ENCODE results near the gene G0S2. TPM values are rescaled to one million over a fixed set of nuclear protein-coding genes. Genes with fewer than 3 reads are reported as not detected.

The G0S2 gene
- total RNA-seq, 1 donor from 2014 or later = 187 TPM

DNA sequence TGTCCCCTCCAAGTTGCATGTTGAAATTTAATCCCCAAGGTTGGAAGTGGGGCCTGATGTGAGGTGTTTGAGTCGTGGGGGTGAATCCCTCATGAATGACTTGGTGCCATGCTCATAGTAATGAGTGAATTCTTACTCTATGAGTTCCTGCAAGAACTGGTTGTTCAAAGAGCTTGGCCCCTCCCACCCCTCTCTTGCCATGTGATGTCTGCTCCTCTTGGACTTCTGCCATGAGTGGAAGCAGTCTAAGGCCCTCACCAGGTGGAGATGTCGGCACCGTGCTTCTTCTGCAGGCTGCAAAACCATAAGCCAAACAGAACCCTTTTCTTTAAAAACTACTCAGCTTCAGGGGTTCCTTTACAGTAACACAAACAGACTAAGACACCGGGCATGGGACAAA lies 14.3 kb downstream of the G0S2 start:
- Histone ChIP-seq H3K36me3 (no peaks in the 10 kb centered on the region), H3K4me1 (peaks cover 16% of the 10 kb centered on the region), H3K9me3 (no peaks in the 10 kb centered on the region), H3K4me3 (no peak overlapping the region), H3K27me3 (no peaks in the 10 kb centered on the region), H3K27ac (no peak overlapping the region)
- no peak for DNase-seq (ENCODE audit: extremely low spot score in 2 of 2)
- TF ChIP-seq, protein P1, sequence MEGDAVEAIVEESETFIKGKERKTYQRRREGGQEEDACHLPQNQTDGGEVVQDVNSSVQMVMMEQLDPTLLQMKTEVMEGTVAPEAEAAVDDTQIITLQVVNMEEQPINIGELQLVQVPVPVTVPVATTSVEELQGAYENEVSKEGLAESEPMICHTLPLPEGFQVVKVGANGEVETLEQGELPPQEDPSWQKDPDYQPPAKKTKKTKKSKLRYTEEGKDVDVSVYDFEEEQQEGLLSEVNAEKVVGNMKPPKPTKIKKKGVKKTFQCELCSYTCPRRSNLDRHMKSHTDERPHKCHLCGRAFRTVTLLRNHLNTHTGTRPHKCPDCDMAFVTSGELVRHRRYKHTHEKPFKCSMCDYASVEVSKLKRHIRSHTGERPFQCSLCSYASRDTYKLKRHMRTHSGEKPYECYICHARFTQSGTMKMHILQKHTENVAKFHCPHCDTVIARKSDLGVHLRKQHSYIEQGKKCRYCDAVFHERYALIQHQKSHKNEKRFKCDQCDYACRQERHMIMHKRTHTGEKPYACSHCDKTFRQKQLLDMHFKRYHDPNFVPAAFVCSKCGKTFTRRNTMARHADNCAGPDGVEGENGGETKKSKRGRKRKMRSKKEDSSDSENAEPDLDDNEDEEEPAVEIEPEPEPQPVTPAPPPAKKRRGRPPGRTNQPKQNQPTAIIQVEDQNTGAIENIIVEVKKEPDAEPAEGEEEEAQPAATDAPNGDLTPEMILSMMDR (IDR thresholded peaks at IDR 0.05) = no peak
- no peak for TF ChIP-seq POLR2AphosphoS5 (IDR thresholded peaks at IDR 0.05; ENCODE audit: insufficient read depth in 1 of 2, low read depth in 1 of 2)
- no peak for TF ChIP-seq POLR2A (IDR thresholded peaks at IDR 0.05)
- intact Hi-C loops (cut with DNase I) = no loop called here

DNA sequence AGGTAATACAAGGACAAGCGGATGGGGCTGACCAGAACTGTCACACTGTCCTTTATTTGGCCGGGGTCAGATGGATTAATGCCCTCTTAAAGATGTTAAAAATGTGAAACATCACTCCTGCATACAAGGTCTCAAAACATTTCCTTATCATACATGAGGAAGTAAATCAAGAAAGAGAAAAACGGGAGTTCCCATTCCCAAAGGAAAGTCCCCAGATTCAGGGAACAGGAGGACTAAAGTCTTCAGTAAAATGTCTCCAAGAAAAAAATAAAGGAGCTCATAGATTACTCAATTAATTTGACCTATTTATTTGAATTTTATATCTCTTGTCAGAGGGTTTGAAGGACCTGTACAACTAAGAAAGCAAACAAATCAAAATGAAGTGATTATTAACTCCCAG lies 16.0 kb downstream of the G0S2 start:
- H3K36me3 ChIP-seq = no peaks in the 10 kb centered on the region
- DNase-seq (ENCODE audit: extremely low spot score in 2 of 2) = no peak
- no peak overlapping the region for H3K27ac ChIP-seq
- intact Hi-C loops (cut with DNase I) = loop anchor here (5.0 to 10.0 kb wide), 2 partner anchors 54 to 114 kb away; no protein-coding TSS in a partner anchor
- TF ChIP-seq POLR2AphosphoS5 (IDR thresholded peaks at IDR 0.05; ENCODE audit: insufficient read depth in 1 of 2, low read depth in 1 of 2) (no peak), POLR2A (IDR thresholded peaks at IDR 0.05) (no peak)
- TF ChIP-seq, protein P1 (IDR thresholded peaks at IDR 0.05) = no peak
- no peak overlapping the region for H3K4me3 ChIP-seq
- no peaks in the 10 kb centered on the region for H3K9me3 ChIP-seq
- H3K4me1 ChIP-seq = peaks cover 10% of the 10 kb centered on the region
- no peaks in the 10 kb centered on the region for H3K27me3 ChIP-seq

DNA sequence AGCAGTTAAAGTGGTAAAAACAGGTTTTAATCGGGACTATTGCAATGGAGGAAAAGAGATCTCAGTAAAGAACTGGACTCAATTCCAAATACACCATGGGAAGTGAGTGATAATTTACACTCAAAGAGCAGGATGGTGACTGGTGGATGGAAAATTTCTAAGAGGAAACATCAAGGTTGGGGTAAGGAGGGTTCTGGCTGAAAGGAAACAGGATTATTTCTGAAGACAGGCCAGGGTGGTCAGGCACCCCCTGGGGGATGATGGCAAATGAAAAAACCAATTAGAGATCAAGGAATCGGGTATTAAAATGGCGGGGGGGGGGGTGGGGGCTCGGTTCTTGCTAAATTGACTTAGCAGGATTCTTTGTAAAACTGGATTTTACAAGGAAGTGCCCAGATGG lies 17.1 kb downstream of the G0S2 start:
- Histone ChIP-seq H3K27me3 (no peaks in the 10 kb centered on the region), H3K4me1 (peaks cover 7% of the 10 kb centered on the region)
- intact Hi-C loops (cut with DNase I) = loop anchor here (5.0 to 10.0 kb wide), 2 partner anchors 53 to 115 kb away; no protein-coding TSS in a partner anchor

GRCh38 chr1:209692745-209693504 lies 17.7 kb downstream of the G0S2 start:
- H3K27ac ChIP-seq = no peak overlapping the region
- peaks cover 7% of the 10 kb centered on the region for H3K4me1 ChIP-seq
- DNase-seq (ENCODE audit: extremely low spot score in 2 of 2) = no peak
- no peak for TF ChIP-seq POLR2A (IDR thresholded peaks at IDR 0.05)
- TF ChIP-seq POLR2AphosphoS5 (IDR thresholded peaks at IDR 0.05; ENCODE audit: insufficient read depth in 1 of 2, low read depth in 1 of 2) = peak in 1 of 2 donors; percentile 64
- TF ChIP-seq, protein P1 (IDR thresholded peaks at IDR 0.05) = peak; percentile 66 to 93 (median 71)
- intact Hi-C loops (cut with DNase I) = loop anchor here (5.0 to 10.0 kb wide), 2 partner anchors 52 to 116 kb away; no protein-coding TSS in a partner anchor
- no peak overlapping the region for H3K4me3 ChIP-seq
- H3K27me3 ChIP-seq = no peaks in the 10 kb centered on the region
- no peaks in the 10 kb centered on the region for H3K9me3 ChIP-seq
- no peaks in the 10 kb centered on the region for H3K36me3 ChIP-seq

More for the DNA sequence above, 17.1 kb downstream of the G0S2 start:
- Histone ChIP-seq H3K4me3 (no peak overlapping the region), H3K27ac (peak overlapping the region; percentile 22), H3K36me3 (no peaks in the 10 kb centered on the region), H3K9me3 (no peaks in the 10 kb centered on the region)
- TF ChIP-seq, protein P1 (IDR thresholded peaks at IDR 0.05) = no peak
- TF ChIP-seq POLR2A (IDR thresholded peaks at IDR 0.05) = no peak
- TF ChIP-seq POLR2AphosphoS5 (IDR thresholded peaks at IDR 0.05; ENCODE audit: insufficient read depth in 1 of 2, low read depth in 1 of 2) = no peak
- DNase-seq (ENCODE audit: extremely low spot score in 2 of 2) = no peak

- H3K36me3 ChIP-seq = no peaks in the 10 kb centered on the region
- intact Hi-C loops (cut with DNase I) = loop anchor here (10.0 kb wide), 1 partner anchor 48 kb away; no protein-coding TSS in a partner anchor
- TF ChIP-seq POLR2AphosphoS5 (IDR thresholded peaks at IDR 0.05; ENCODE audit: insufficient read depth in 1 of 2, low read depth in 1 of 2) (no peak), POLR2A (IDR thresholded peaks at IDR 0.05) (no peak)
- TF ChIP-seq, protein P1 (IDR thresholded peaks at IDR 0.05) = no peak
- DNase-seq (ENCODE audit: extremely low spot score in 2 of 2) = no peak
- no peaks in the 10 kb centered on the region for H3K9me3 ChIP-seq
- no peak overlapping the region for H3K27ac ChIP-seq
- peaks cover 7% of the 10 kb centered on the region for H3K4me1 ChIP-seq
- no peaks in the 10 kb centered on the region for H3K27me3 ChIP-seq
- no peak overlapping the region for H3K4me3 ChIP-seq
Observed at GRCh38 chr1:209696673-209697072, 21.5 kb downstream of the G0S2 start.
